Measurements from ENCODE around the gene LMF1.

LMF1 gene

GRCh38 chr16:991773-992172, 21.0 kb upstream of the LMF1 start:
- TF ChIP-seq, protein P1, sequence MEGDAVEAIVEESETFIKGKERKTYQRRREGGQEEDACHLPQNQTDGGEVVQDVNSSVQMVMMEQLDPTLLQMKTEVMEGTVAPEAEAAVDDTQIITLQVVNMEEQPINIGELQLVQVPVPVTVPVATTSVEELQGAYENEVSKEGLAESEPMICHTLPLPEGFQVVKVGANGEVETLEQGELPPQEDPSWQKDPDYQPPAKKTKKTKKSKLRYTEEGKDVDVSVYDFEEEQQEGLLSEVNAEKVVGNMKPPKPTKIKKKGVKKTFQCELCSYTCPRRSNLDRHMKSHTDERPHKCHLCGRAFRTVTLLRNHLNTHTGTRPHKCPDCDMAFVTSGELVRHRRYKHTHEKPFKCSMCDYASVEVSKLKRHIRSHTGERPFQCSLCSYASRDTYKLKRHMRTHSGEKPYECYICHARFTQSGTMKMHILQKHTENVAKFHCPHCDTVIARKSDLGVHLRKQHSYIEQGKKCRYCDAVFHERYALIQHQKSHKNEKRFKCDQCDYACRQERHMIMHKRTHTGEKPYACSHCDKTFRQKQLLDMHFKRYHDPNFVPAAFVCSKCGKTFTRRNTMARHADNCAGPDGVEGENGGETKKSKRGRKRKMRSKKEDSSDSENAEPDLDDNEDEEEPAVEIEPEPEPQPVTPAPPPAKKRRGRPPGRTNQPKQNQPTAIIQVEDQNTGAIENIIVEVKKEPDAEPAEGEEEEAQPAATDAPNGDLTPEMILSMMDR (IDR thresholded peaks at IDR 0.05; ENCODE audit: insufficient read depth, low read length, missing control alignments): no peak
- CTCF ChIA-PET: no interaction called here
- H3K4me3 ChIP-seq (ENCODE audit: low read depth, low read length): no peak overlapping the region
- no peak for DNase-seq (ENCODE audit: low read depth, low spot score)
- POLR2A ChIA-PET: no interaction called here

GRCh38 chr16:991345-991744, 20.6 kb upstream of the LMF1 start:
- ChIA-PET CTCF (no interaction called here), POLR2A (no interaction called here)
- TF ChIP-seq, protein P1 (IDR thresholded peaks at IDR 0.05; ENCODE audit: insufficient read depth, low read length, missing control alignments): no peak
- H3K4me3 ChIP-seq (ENCODE audit: low read depth, low read length): no peak overlapping the region
- DNase-seq (ENCODE audit: low read depth, low spot score): no peak

DNA sequence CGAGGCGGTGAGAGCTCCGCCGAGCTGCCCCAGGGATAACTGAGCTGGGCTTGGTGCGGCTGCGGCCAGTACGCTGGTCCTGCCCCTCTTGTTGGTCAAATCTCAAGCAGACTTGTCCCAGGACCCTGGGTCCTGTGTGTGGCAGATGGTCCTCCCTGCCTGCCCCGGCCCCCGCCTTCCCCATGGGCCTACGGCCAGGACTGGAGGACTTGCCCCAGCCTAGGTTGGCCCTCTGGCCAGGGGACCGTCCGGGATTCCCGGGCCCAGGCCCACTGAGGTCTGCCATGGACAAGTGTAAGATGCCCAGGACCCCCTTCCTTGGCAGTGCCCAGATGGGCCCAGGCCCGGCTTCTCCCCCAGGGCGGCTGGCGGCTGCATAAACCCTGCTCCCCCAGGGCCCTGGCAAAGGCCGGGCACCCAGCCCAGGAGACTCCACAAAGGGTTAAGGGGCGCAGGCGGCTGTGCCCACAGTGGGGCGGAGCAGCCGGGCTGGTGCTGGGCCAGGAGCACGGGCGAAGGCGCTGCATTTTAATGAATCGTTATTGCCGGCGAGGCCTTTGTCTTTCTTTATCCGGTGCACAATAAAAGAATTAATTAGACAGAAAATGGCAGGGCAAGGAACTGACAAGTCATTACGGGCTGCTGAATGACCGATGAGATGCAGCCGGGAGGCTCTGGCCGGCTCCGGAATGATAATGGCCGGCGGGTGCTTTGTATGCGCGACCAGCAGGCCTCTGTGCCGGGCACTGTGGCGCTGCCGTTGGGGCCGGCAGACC, 19.9 kb upstream of the LMF1 start:
- no peak for DNase-seq (ENCODE audit: low read depth, low spot score)
- H3K4me3 ChIP-seq (ENCODE audit: low read depth, low read length): no peak overlapping the region
- POLR2A ChIA-PET: no interaction called here
- TF ChIP-seq, protein P1 (IDR thresholded peaks at IDR 0.05; ENCODE audit: insufficient read depth, low read length, missing control alignments): no peak
- CTCF ChIA-PET: no interaction called here

DNA sequence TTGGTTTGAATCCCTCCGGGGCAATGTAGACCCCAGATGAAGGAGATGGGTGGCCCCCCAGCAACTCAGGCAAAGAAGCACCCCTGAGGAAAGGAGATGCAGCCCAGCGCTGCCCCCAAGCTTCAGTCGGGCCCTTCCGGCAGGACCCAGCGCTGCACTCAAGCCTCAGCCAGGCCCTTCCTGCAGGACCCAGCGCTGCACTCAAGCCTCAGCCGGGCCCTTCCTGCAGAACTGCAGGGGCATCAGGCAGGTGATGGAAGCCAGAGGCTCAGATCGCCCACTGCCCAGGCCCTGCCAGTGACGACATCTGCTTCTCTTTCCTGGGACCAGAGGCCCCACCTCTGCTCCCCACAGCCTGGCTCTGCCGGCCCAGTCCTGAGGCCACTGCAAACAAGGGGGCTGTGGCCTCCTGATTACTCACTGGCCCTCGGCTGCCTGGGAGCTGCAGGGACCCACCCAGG, 18.6 kb upstream of the LMF1 start:
- H3K4me3 ChIP-seq (ENCODE audit: low read depth, low read length): no peak overlapping the region
- TF ChIP-seq, protein P1 (IDR thresholded peaks at IDR 0.05; ENCODE audit: insufficient read depth, low read length, missing control alignments): no peak
- ChIA-PET POLR2A (no interaction called here), CTCF (no interaction called here)
- no peak for DNase-seq (ENCODE audit: low read depth, low spot score)

DNA sequence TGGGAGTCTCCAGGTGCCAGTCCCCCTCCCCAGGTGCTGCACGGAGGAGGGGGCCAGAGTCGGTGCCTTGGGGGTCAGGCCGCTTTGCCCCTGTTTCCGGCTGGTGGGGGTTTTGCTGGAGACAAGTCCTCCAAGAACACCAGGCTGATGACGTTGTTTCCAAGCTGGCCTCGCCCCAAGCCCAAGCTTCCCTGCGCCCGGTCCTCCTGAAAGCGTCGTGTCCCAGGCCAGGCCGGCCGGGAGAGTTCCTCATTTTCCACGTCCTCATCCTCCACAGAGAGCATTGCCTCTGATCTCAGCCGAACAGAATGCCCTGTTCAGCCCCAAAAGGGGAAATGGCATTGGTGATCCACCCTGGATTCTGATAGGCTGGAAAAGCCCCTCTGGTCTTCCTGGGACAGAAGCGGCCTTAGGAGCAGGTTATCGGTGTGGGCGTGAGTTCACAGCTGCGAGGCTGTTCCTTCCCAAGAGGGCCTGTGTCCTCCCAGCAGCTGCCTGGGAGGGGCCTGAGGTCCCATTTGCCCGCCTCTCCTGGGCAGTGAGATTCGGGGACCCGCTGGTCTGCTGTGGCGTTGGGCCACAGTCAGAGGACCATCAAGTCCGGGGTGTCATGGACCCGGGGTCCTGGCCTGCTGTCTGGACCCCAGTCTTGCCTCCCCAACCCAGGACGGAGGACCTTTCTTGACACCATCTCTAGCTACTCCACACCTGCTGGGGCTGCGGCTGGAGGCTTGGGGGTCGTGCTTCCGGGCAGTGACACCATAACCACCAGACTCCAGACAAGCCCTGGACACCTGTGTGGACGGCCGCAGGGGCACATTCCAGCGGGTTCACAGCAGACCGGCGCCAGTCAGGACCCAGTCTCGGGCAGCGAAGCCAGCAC, 17.9 kb upstream of the LMF1 start:
- no peak for DNase-seq (ENCODE audit: low read depth, low spot score)
- ChIA-PET POLR2A (no interaction called here), CTCF (no interaction called here)
- no peak overlapping the region for H3K4me3 ChIP-seq (ENCODE audit: low read depth, low read length)
- TF ChIP-seq, protein P1 (IDR thresholded peaks at IDR 0.05; ENCODE audit: insufficient read depth, low read length, missing control alignments): no peak

DNA sequence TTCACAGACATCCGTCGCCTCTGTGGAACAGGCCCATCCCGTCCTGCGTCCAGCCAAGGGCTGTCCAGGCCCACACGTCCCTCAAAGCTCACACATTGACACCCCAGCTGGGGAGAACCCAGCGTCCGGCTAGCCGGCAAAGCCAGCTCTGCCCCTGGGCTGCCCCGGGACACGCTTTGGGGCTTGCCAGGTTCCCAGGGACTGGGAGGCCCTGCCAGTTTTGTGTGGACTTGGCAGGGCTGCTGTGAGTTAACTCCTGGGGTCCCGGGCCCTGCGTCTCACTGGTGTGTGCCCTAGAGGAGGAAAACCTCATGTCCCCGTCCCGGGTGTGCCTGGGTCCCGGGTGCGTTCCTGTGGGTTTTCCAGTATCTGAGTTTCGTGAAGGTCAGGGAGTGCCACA, 17.1 kb upstream of the LMF1 start:
- TF ChIP-seq, protein P1 (IDR thresholded peaks at IDR 0.05; ENCODE audit: insufficient read depth, low read length, missing control alignments): no peak
- H3K4me3 ChIP-seq (ENCODE audit: low read depth, low read length): no peak overlapping the region
- ChIA-PET CTCF (no interaction called here), POLR2A (no interaction called here)
- DNase-seq (ENCODE audit: low read depth, low spot score): no peak
